Upper lobe of right lung (tissue), 1 donor: ENCODE measurements around the gene MARK1. TPM values are rescaled to one million over a fixed set of nuclear protein-coding genes. Genes with fewer than 3 reads are reported as not detected.

ENCODE experiments used
- ATAC-seq: fragments of 200-7000 bp; cut with Tn5 transposase; one replicate; pipeline ENCODE4 v1.9.1; 2020; ENCODE audit warnings: mild to moderate bottlenecking, moderate library complexity
- DNase-seq: peaks from one replicate; pipeline ENCODE4 v3.0.0-alpha.2; 2020
- H3K27ac ChIP-seq: fragments of 200-600 bp; one replicate; pipeline ENCODE4 v1.8.0; 2022
- H3K27me3 ChIP-seq: fragments of 200-600 bp; one replicate; pipeline ENCODE4 v1.8.0; 2022; ENCODE audit warnings: mild to moderate bottlenecking
- H3K36me3 ChIP-seq: fragments of 200-600 bp; one replicate; pipeline ENCODE4 v1.8.0; 2022
- H3K4me1 ChIP-seq: fragments of 200-600 bp; one replicate; pipeline ENCODE4 v1.8.0; 2022
- H3K4me3 ChIP-seq: fragments of 200-600 bp; one replicate; pipeline ENCODE4 v1.8.0; 2022; ENCODE audit warnings: mild to moderate bottlenecking
- H3K9me3 ChIP-seq: fragments of 200-600 bp; one replicate; pipeline ENCODE4 v1.8.0; 2022
- intact Hi-C: fragments of 100-400 bp; cut with DNase I; formaldehyde crosslinking; loops from one replicate; pipeline ENCODE4 v1.11.0; 2022
- total RNA-seq: library from RNA; stranded (reverse); fragmentation: NEBNext Ultra II Directional; extraction: Animal tissue kit (Norgen Biotek cat#: 25700); gene quantifications from one replicate; pipeline ENCODE4 v1.2.1, GENCODE V29; 2021
- TF ChIP-seq, protein P1 (sequence below): fragments of 200-600 bp; IDR thresholded peaks from one replicate; pipeline ENCODE4 v1.8.0; 2022; ENCODE audit warnings: antibody characterized with exemption
- donor health status: DM: no; HTN: yes; CAD: no; lungs with severe emphysema.

Gene MARK1
- total RNA-seq, 1 donor from 2014 or later = 2.3 TPM

- H3K9me3 ChIP-seq = no peaks in the 10 kb centered on the region
- no peak overlapping the region for H3K4me3 ChIP-seq
- ATAC-seq (no peak), DNase-seq (no peak)
- TF ChIP-seq, protein P1, sequence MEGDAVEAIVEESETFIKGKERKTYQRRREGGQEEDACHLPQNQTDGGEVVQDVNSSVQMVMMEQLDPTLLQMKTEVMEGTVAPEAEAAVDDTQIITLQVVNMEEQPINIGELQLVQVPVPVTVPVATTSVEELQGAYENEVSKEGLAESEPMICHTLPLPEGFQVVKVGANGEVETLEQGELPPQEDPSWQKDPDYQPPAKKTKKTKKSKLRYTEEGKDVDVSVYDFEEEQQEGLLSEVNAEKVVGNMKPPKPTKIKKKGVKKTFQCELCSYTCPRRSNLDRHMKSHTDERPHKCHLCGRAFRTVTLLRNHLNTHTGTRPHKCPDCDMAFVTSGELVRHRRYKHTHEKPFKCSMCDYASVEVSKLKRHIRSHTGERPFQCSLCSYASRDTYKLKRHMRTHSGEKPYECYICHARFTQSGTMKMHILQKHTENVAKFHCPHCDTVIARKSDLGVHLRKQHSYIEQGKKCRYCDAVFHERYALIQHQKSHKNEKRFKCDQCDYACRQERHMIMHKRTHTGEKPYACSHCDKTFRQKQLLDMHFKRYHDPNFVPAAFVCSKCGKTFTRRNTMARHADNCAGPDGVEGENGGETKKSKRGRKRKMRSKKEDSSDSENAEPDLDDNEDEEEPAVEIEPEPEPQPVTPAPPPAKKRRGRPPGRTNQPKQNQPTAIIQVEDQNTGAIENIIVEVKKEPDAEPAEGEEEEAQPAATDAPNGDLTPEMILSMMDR = no peak
- intact Hi-C loops = no loop called here
- H3K4me1 ChIP-seq = no peaks in the 10 kb centered on the region
- no peak overlapping the region for H3K27ac ChIP-seq
- no peaks in the 10 kb centered on the region for H3K36me3 ChIP-seq
- no peaks in the 10 kb centered on the region for H3K27me3 ChIP-seq
Measured at GRCh38 chr1:220697326-220697725, 169.4 kb downstream of the MARK1 start.

DNA sequence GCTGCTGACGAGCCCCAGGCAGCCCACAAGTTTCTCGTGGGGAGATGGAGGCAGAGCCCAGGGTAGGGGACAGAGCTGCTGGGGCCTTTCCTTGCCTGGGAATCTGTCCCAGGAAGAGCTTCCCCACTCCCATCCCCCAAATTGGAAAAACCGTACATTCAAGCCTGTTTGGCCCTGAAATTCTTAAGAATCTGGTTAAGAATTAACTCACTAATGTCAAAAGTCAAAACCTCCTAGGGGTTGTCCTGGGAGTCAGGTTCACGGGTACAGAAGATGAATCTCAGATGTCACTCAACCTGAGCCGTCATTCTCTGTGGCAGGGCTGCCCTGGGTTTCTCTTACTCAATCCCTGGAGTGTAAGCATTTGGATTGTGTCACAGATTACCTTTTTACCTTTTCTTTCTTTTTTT lies 170.7 kb downstream of the MARK1 start:
- Histone ChIP-seq H3K27ac (no peak overlapping the region), H3K4me3 (no peak overlapping the region), H3K27me3 (no peaks in the 10 kb centered on the region), H3K9me3 (no peaks in the 10 kb centered on the region), H3K4me1 (no peaks in the 10 kb centered on the region), H3K36me3 (no peaks in the 10 kb centered on the region)
- ATAC-seq (no peak), DNase-seq (no peak)
- TF ChIP-seq, protein P1 = no peak
- intact Hi-C loops = no loop called here

DNA sequence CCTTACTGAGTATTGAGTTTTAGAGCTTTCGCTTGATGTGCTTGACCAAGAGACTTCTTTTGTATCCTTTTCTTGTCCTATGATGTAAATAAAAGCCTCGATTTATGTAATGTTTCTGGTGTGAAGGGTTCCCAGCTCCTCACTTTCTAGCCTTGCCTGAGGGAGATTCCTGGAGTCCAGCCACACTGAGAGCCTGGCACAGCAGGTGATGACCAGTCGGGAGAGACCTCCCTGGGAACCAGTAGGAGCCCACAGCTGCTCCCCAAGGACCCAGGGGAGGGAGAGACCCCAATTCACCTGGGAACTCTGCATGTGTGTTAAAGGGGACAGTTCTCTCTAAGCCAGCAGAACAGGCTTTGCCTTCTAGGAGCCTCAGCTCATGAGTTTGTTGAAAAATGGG lies 171.1 kb downstream of the MARK1 start:
- Histone ChIP-seq H3K27ac (no peak overlapping the region), H3K4me1 (no peaks in the 10 kb centered on the region), H3K36me3 (no peaks in the 10 kb centered on the region), H3K27me3 (no peaks in the 10 kb centered on the region), H3K4me3 (no peak overlapping the region), H3K9me3 (no peaks in the 10 kb centered on the region)
- TF ChIP-seq, protein P1 = no peak
- DNase-seq (no peak), ATAC-seq (no peak)
- intact Hi-C loops = no loop called here

DNA sequence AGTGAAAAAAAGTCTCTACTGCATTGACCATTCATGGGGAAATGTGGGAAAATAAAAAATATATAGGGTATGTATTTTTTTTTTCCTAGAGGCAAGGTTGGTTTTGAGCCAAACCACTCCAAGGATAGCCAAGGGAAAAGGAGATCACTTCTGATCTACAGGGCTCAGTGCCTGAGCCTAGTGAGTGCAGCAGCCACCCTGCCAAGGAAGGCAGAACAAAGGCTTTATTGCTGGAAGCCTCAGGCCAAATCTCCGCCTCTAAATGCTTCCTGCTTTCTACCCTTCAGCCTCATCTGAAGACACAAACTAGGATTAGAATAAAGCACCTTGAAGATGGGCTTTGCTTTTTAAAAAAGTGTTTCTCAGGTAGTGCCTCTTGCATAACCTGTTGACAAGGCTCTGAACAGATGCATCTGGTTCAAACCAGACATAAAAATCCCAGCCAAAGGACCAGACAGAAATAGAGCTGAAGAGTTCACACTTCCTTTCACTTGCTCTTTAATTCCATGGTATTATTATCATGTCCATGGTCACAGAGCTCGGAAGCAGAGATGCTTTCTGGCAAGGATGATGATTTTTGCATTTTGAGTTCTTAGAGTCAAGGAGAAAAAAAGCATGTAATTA lies 172.7 kb downstream of the MARK1 start:
- TF ChIP-seq, protein P1 = no peak
- Histone ChIP-seq H3K9me3 (no peaks in the 10 kb centered on the region), H3K27ac (no peak overlapping the region), H3K4me3 (no peak overlapping the region), H3K36me3 (no peaks in the 10 kb centered on the region), H3K27me3 (no peaks in the 10 kb centered on the region), H3K4me1 (no peaks in the 10 kb centered on the region)
- ATAC-seq = no peak
- intact Hi-C loops = no loop called here
- no peak for DNase-seq

GRCh38 chr1:220701974-220702373 lies 174.0 kb downstream of the MARK1 start:
- ATAC-seq (no peak), DNase-seq (no peak)
- TF ChIP-seq, protein P1 = no peak
- intact Hi-C loops = no loop called here
- no peaks in the 10 kb centered on the region for H3K27me3 ChIP-seq
- H3K4me3 ChIP-seq = no peak overlapping the region
- H3K27ac ChIP-seq = no peak overlapping the region
- H3K4me1 ChIP-seq = no peaks in the 10 kb centered on the region
- no peaks in the 10 kb centered on the region for H3K9me3 ChIP-seq
- H3K36me3 ChIP-seq = no peaks in the 10 kb centered on the region
